K562 (cell line): ENCODE measurements around the gene QPRT. TPM values are rescaled to one million over a fixed set of nuclear protein-coding genes. Genes with fewer than 3 reads are reported as not detected.
A peak's percentile ranks its signal among the peaks of the same experiment; 100 is the strongest.

ENCODE experiments used
- CREB3L1 ChIP-seq: fragments of 450-650 bp; IDR thresholded peaks from 2 replicates; pipeline ENCODE4 v1.6.1; 2014; ENCODE audit warnings: low read depth, mild to moderate bottlenecking, moderate library complexity, borderline replicate concordance
- HMGXB4 ChIP-seq: sonication (generic); formaldehyde crosslinking; IDR thresholded peaks from 2 replicates; pipeline ENCODE4 v1.8.1; 2023; ENCODE audit warnings: mild to moderate bottlenecking, missing genetic modification reagents
- MBD2 ChIP-seq: sonication (generic); IDR thresholded peaks from 2 replicates; pipeline ENCODE4 v1.6.1; 2016; ENCODE audit warnings: low read depth, borderline replicate concordance
- NR0B1 ChIP-seq: fragments of 450-650 bp; IDR thresholded peaks from one replicate; pipeline ENCODE4 v1.6.1; 2018; ENCODE audit warnings: mild to moderate bottlenecking, moderate library complexity; ENCODE audit not compliant: partially characterized antibody
- NR2C1 ChIP-seq, 2 experiments: fragments of 450-650 bp; IDR thresholded peaks; 2 replicates each; pipeline ENCODE4 v1.6.1; 2017; ENCODE audit warnings: mild to moderate bottlenecking in 2 of 2, antibody characterized with exemption in 1 of 2, inconsistent platforms in 1 of 2, missing compliant biosample characterization in 1 of 2, missing genetic modification characterization in 1 of 2
- PHF8 ChIP-seq: fragments of 200-600 bp; sonication (generic); IDR thresholded peaks from 2 replicates; pipeline ENCODE4 v1.6.1; 2012; ENCODE audit warnings: mixed run types, mild to moderate bottlenecking, inconsistent platforms, low read length, moderate library complexity, borderline replicate concordance
- PML ChIP-seq: IDR thresholded peaks from 2 replicates; pipeline ENCODE4 v1.6.1; 2012; ENCODE audit warnings: low read length, inconsistent platforms
- POLR2G ChIP-seq: fragments of 200-400 bp; formaldehyde crosslinking; IDR thresholded peaks from 2 replicates; pipeline ENCODE4 v1.6.1; 2017; ENCODE audit warnings: low read depth, mild to moderate bottlenecking, antibody characterized with exemption, low read length, moderate library complexity
- SRSF7 ChIP-seq: fragments of 200-400 bp; formaldehyde crosslinking; optimal IDR thresholded peaks from 2 replicates; pipeline ENCODE3; 2017; ENCODE audit warnings: mild to moderate bottlenecking, low read depth, low read length
- TAF15 ChIP-seq: fragments of 200-400 bp; formaldehyde crosslinking; IDR thresholded peaks from 2 replicates; pipeline ENCODE4 v1.6.1; 2017; ENCODE audit warnings: mild to moderate bottlenecking, low read depth, low read length, moderate library complexity
- ZNF282 ChIP-seq: sonication (generic); formaldehyde crosslinking; IDR thresholded peaks from 2 replicates; pipeline ENCODE4 v1.8.1; 2023; ENCODE audit warnings: missing genetic modification reagents
- ZNF589 ChIP-seq: fragments of 200-800 bp; sonication (Bioruptor generic); IDR thresholded peaks from 2 replicates; pipeline ENCODE4 v1.6.1; 2016; ENCODE audit warnings: low read depth, missing genetic modification characterization, missing compliant biosample characterization
- polyA plus RNA-seq, 8 experiments: library from polyadenylated mRNA; depleted of rRNA in 4 of 8; stranded (reverse) in 5 of 8; unstranded in 3 of 8; fragments of >200 nt; fragmentation: Nextera tagmentation in 2 of 8; fragmentation: Illumina TruSeq in 1 of 8; extraction: Ambion mirVana in 2 of 8; extraction: Trizol in 1 of 8; gene quantifications; 2 replicates each; pipeline versions ENCODE4 v1.2.1 to v1.2.3, GENCODE V29; 2011 to 2014; ENCODE audit warnings: inconsistent platforms in 1 of 8, missing spikeins in 1 of 8
- total RNA-seq, 7 experiments: library from RNA; depleted of rRNA in 6 of 7; stranded (reverse); fragments of >200 nt in 6 of 7; fragmentation: Illumina TruSeq in 2 of 7; extraction: Trizol in 2 of 7; gene quantifications; 2 replicates each; pipeline versions ENCODE4 v1.2.1 to v1.2.3, GENCODE V29; 2011 to 2021; ENCODE audit warnings: low replicate concordance in 1 of 7

QPRT gene
- total and polyA plus RNA-seq, 9 of the 15 experiments (the other 6 are each of a cell fraction or from before 2014, with no cell fraction given), result 7.7 to 112 (median 64.1) TPM

- TF ChIP-seq POLR2G, result no peak
- 0 out of 2 replicates have a peak, but pooled peaks have one; percentile 38 for TF ChIP-seq CREB3L1
- no peak for TF ChIP-seq SRSF7
- TF ChIP-seq HMGXB4, result no peak
- no peak for TF ChIP-seq PML
- no peak for TF ChIP-seq NR0B1
- peak; percentile 68; the same call in 1 of the 2 replicates for TF ChIP-seq MBD2
- TF ChIP-seq ZNF589, result peak; percentile 74; the same call in 1 of the 2 replicates
- no peak for TF ChIP-seq TAF15
- peak; percentile 20; the same call in 1 of the 2 replicates for TF ChIP-seq PHF8
- no peak for TF ChIP-seq ZNF282 (CRISPR knock-in tag)
- peak; percentile 82 for TF ChIP-seq NR2C1 (IDR thresholded peaks at IDR 0.05)
- TF ChIP-seq NR2C1 (tag; IDR thresholded peaks at IDR 0.05), result peak; percentile 92
These were observed 33.2 kb upstream of the QPRT start (continued) for GRCh38 chr16:29645694-29646187.
